Nephron (organoid): ENCODE results near the gene NAV2.

Source experiments
- H3K27ac Mint-ChIP-seq, 3 experiments: 2 replicates each; pipeline ENCODE4 v1.8.0; 2020; ENCODE audit warnings: mixed read lengths in 3 of 3, mild to moderate bottlenecking in 2 of 3, moderate library complexity in 1 of 3
- H3K27me3 Mint-ChIP-seq: 2 replicates; pipeline ENCODE4 v1.8.0; 2021; ENCODE audit warnings: low read depth, mild to moderate bottlenecking, moderate library complexity, mixed read lengths
- H3K36me3 Mint-ChIP-seq: 2 replicates; pipeline ENCODE4 v1.8.0; 2020; ENCODE audit warnings: low read depth, mixed read lengths
- H3K4me1 Mint-ChIP-seq: 2 replicates; pipeline ENCODE4 v1.8.0; 2020; ENCODE audit warnings: mixed read lengths
- H3K4me3 Mint-ChIP-seq, 3 experiments: 2 replicates each; pipeline ENCODE4 v1.8.0; 2020; ENCODE audit warnings: mild to moderate bottlenecking in 3 of 3, mixed read lengths in 3 of 3, moderate library complexity in 2 of 3
- H3K9me3 Mint-ChIP-seq: 2 replicates; pipeline ENCODE4 v1.8.0; 2020; ENCODE audit warnings: mixed read lengths
- TF ChIP-seq, protein P1 (sequence below), 3 experiments: fragments of 200-600 bp; sonication (generic); IDR thresholded peaks; one replicate each; pipeline ENCODE4 v1.5.0; 2021; ENCODE audit warnings: antibody characterized with exemption in 3 of 3; ENCODE audit not compliant: unreplicated experiment in 3 of 3

The NAV2 gene

GRCh38 chr11:20159466-20160381 is 447.1 kb downstream of the NAV2 start:
- TF ChIP-seq, protein P1, sequence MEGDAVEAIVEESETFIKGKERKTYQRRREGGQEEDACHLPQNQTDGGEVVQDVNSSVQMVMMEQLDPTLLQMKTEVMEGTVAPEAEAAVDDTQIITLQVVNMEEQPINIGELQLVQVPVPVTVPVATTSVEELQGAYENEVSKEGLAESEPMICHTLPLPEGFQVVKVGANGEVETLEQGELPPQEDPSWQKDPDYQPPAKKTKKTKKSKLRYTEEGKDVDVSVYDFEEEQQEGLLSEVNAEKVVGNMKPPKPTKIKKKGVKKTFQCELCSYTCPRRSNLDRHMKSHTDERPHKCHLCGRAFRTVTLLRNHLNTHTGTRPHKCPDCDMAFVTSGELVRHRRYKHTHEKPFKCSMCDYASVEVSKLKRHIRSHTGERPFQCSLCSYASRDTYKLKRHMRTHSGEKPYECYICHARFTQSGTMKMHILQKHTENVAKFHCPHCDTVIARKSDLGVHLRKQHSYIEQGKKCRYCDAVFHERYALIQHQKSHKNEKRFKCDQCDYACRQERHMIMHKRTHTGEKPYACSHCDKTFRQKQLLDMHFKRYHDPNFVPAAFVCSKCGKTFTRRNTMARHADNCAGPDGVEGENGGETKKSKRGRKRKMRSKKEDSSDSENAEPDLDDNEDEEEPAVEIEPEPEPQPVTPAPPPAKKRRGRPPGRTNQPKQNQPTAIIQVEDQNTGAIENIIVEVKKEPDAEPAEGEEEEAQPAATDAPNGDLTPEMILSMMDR (IDR thresholded peaks at IDR 0.05; ENCODE audit: unreplicated experiment in 3 of 3) = no peak
- H3K4me1 Mint-ChIP-seq = peaks cover 67% of the 10 kb centered on the region
- peaks cover 11% of the 10 kb centered on the region for H3K9me3 Mint-ChIP-seq
- no peak overlapping the region for H3K27ac Mint-ChIP-seq
- H3K36me3 Mint-ChIP-seq = no peaks in the 10 kb centered on the region
- H3K4me3 Mint-ChIP-seq = peak overlapping the region; percentile 11 to 85 (median 71)
- H3K27me3 Mint-ChIP-seq = peaks cover 100% of the 10 kb centered on the region

DNA sequence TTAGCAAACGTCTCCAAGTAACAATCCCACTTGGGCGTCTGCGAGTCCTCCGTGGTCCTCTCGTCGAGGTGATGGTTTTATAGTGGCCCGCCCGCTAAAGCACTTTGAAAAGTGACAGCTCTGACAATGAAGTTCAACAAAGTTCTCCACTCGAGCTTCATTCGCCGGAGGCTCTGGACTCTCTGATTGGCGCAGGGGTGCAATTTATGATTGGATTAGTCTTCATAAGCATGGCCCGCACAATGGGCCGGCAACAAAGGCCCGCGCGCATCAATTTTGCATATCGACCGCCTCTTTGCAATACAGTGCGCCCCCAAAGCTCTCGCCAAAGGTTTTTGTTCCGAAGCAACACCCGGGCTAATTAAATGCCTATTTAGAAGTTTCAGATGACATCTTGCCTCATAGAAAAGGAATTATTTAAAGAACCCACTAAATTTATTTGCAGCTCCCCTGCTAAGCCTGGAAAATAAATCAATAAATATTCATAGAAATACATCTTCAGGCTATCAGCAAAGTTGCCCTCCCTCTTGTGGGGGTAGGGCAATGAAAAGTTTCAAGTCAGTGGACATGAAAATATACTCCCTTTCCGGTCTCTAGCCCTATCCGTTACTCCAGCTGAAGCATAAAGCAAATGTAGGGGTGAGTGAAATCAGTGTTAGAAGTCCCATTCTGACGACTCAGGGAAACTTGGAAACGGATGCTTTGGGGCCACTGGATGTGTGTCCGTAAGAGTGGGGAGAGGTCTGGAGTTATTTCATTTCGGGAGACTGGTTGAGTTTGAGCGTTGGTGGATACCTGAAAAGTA is 448.0 kb downstream of the NAV2 start, which contains the start of gene DBX1:
Gene DBX1 (minus strand): TSS at position 51 of the 805 bp plus-strand sequence. CDS start 151 bp downstream, outside the sequence.
- H3K4me3 Mint-ChIP-seq = peak within 1 kb of the TSS; percentile 11 to 85 (median 78)
- H3K9me3 Mint-ChIP-seq = peaks cover 9% of the 10 kb centered on the region
- TF ChIP-seq, protein P1 (IDR thresholded peaks at IDR 0.05; ENCODE audit: unreplicated experiment in 3 of 3) = no peak
- H3K27ac Mint-ChIP-seq = peak within 1 kb of the TSS in 2 of 3 experiments; percentile 54 to 60
- H3K4me1 Mint-ChIP-seq = peaks cover 66% of the 10 kb centered on the region
- H3K27me3 Mint-ChIP-seq = peaks cover 100% of the 10 kb centered on the region
- no peaks in the 10 kb centered on the region for H3K36me3 Mint-ChIP-seq

GRCh38 chr11:20161230-20161918 is 448.7 kb downstream of the NAV2 start:
- Mint-ChIP-seq H3K4me3 (peak overlapping the region in 2 of 3 experiments; percentile 78 to 85), H3K36me3 (no peaks in the 10 kb centered on the region), H3K27me3 (peaks cover 100% of the 10 kb centered on the region), H3K4me1 (peaks cover 61% of the 10 kb centered on the region), H3K9me3 (peaks cover 5% of the 10 kb centered on the region), H3K27ac (peak overlapping the region in 1 of 3 experiments; percentile 54)
- TF ChIP-seq, protein P1 (IDR thresholded peaks at IDR 0.05; ENCODE audit: unreplicated experiment in 3 of 3) = no peak

DNA sequence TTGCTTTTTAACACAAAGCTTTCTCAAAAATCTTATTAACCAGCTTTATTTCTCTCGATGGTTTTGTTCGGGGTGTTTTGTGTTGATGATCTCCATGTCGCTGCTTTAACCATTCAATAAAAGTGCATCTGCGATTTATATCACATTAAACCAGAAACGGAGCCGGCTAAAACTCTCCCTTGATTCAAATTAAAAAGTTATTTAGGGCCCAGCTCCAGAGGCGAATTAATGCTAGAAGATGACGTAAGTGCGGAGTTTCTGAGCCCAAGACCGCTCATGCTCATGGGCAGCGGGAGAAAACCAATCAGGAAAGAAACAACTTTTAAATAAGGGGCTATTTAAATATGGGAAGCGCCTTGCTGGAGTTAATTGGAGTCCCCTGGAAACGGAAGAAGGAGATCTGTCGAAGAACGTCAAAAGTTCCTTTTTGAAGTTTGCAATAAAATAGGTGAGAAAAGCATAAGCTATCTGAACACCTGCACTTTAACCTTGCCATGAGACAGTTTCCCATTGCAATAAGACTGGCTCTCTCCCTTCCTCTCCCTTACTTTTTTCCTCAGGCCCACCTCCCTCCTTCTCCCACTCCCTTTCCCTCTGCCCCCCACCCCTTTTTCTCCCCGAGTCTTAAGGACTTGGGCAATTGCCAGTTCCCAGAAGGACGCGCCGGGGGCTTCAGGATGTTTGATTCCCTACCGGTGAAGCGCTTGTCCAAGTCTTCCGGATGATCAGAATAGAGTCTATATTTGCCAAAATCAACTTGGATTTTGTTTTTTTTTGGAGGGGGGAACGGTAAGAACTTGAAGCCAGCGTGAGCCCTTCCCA is 449.5 kb downstream of the NAV2 start:
- Mint-ChIP-seq H3K4me3 (peak overlapping the region; percentile 50 to 85 (median 69)), H3K36me3 (no peaks in the 10 kb centered on the region), H3K9me3 (peaks cover 5% of the 10 kb centered on the region), H3K27ac (peak overlapping the region in 1 of 3 experiments; percentile 3), H3K4me1 (peaks cover 60% of the 10 kb centered on the region), H3K27me3 (peaks cover 100% of the 10 kb centered on the region)
- TF ChIP-seq, protein P1 (IDR thresholded peaks at IDR 0.05; ENCODE audit: unreplicated experiment in 3 of 3) = no peak
